ENCODE measurements around the gene KCNAB3. TPM values are rescaled to one million over a fixed set of nuclear protein-coding genes. Genes with fewer than 3 reads are reported as not detected.
"Not testable (repeated sequence)": the region's sequence is repeated elsewhere in the genome, so short reads cannot be mapped to it uniquely, and the experiment has no call there.

The KCNAB3 gene
- total RNA-seq, 2 experiments from 2014 or later = 4.9 to 5.3 TPM

DNA sequence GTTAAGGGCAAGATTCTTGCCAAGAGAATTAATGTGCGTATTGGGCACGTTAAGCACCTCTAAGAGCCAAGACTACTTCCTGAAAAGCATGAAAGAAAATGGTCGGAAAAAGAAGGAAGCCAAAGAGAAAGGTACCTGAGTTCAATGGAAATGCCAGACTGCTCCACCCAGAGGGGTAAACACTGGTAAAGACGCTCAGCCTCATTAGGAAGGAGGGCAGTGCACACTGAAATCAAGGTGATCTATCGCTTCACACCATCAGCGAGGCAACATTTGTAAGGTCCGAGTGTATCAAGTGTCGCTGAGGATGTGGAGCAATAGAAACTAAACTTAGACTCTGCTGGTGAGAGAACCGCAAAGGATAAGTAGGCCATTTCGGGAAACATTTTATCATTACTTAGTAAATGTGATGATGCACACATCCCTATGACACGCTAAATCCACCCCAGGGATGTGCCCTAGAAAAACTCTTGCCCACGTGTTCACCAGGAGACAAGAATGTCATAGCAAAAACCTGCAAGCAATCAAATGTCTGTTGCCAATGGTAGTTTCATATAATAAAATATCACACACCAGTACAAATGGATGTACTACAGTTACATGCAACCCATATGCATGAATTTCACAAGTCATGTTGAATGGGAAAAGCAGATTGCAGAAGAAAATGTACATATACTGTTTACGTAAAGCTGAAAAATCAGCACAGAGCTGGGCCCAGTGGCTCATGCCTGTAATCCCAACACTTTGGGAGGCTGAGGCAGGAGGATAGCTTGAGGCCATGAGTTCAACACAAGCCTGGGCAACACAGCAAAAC, 26.0 kb upstream of the KCNAB3 start:
- DNase-seq = no peak
- CTCF ChIA-PET = interaction anchor here (0.7 kb wide), 1 partner anchor 139 kb away, joined by 3 read pairs; no protein-coding TSS in a partner anchor
- H3K4me1 Mint-ChIP-seq (ENCODE audit: low read depth) = peaks cover 18% of the 10 kb centered on the region
- POLR2A ChIA-PET = no interaction called here
- no peaks in the 10 kb centered on the region for H3K36me3 Mint-ChIP-seq
- no peak overlapping the region for H3K4me3 Mint-ChIP-seq
- intact Hi-C loops (cut with micrococcal nuclease) = loop anchor here (2.0 kb wide), 1 partner anchor 33 kb away; no protein-coding TSS in a partner anchor
- H3K9me3 Mint-ChIP-seq = no peaks in the 10 kb centered on the region
- H3K27ac Mint-ChIP-seq = no peak overlapping the region
- peaks cover 3% of the 10 kb centered on the region for H3K27me3 Mint-ChIP-seq

DNA sequence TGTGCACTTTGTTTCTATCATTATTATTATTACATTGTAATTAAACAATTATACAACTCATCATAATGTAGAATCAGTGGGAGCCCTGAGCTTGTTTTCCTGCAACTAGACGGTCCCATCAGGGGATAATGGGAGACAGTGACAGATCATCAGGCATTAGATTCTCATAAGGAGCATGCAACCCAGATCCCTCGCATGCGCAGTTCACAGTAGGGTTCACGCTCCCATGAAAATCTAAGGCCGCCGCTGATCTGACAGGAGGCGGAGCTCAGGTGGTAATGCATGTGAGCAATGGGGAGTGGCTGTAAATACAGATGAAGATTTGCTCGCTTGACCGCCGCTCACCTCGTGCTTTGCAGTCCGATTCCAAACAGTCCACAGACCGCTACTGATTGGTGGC, 23.6 kb upstream of the KCNAB3 start:
- intact Hi-C loops (cut with micrococcal nuclease); H3K27me3 Mint-ChIP-seq; DNase-seq; H3K4me3 Mint-ChIP-seq; POLR2A ChIA-PET; H3K27ac Mint-ChIP-seq; H3K9me3 Mint-ChIP-seq: not testable (repeated sequence)
- CTCF ChIA-PET = interaction anchor here (1.2 to 1.8 kb wide), 3 partner anchors 10 to 37 kb away, joined by 3 to 6 read pairs (median 6); partner anchors contain the start of gene CNTROB
- H3K4me1 Mint-ChIP-seq (ENCODE audit: low read depth) = peaks cover 25% of the 10 kb centered on the region
- peaks cover 19% of the 10 kb centered on the region for H3K36me3 Mint-ChIP-seq

- POLR2A ChIA-PET = interaction anchor here (1.4 kb wide), 1 partner anchor 35 kb away, joined by 4 read pairs; the partner anchor contains the start of gene RNF227
Measured at GRCh38 chr17:7951143-7951792, 21.6 kb upstream of the KCNAB3 start.

DNA sequence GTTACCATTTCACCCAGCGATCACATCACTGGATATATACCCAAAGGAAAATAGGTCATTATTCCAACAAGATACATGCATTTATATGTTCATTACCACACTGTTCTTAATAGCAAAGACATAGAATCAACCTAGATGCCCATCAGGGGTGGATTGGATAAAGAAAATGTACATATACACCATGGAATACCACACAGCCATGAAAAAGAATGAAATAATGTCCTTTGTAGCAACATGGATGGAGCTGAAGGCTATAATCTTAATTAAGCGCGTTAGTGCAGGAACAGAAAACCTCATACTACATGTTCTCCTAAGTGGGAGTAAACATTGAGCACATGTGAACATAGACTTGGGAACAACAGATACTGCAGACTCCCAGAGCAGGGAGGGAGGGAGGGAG, 20.9 kb upstream of the KCNAB3 start:
- peaks cover 39% of the 10 kb centered on the region for H3K36me3 Mint-ChIP-seq

More at GRCh38 chr17:7951143-7951792, 21.6 kb upstream of the KCNAB3 start:
- peaks cover 25% of the 10 kb centered on the region for H3K4me1 Mint-ChIP-seq (ENCODE audit: low read depth)
- peak overlapping the region; percentile 72 for H3K27ac Mint-ChIP-seq
- no peaks in the 10 kb centered on the region for H3K9me3 Mint-ChIP-seq
- intact Hi-C loops (cut with micrococcal nuclease) = loop anchor here (1.0 kb wide), 1 partner anchor 38 kb away; no protein-coding TSS in a partner anchor
- H3K36me3 Mint-ChIP-seq = peaks cover 32% of the 10 kb centered on the region
- H3K4me3 Mint-ChIP-seq = no peak overlapping the region
- DNase-seq = peak; percentile 69
- CTCF ChIA-PET = interaction anchor here (0.9 kb wide), 1 partner anchor 15 kb away, joined by 4 read pairs; no protein-coding TSS in a partner anchor
- H3K27me3 Mint-ChIP-seq = no peaks in the 10 kb centered on the region

DNA sequence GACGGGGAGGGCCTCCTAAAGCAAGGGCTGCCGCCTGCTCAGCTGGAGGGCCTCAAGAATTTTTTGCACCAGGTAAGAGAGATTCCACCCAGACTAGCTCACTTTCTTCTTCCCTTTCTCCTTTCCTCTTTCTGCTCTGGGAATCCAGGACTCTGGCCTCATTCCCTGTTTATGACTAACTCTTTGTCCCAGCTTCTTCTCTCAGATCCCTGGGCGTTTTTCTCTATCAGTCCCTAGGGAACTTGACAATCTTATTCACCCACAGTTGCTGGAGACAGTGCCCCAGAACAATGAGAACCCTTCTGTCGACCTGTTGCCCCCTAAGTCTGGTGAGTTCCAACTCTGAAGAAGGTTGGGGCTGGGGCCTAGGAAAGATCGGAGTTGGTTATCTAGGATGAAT, 18.0 kb upstream of the KCNAB3 start:
- intact Hi-C loops (cut with micrococcal nuclease) = no loop called here
- Mint-ChIP-seq H3K27ac (no peak overlapping the region), H3K4me3 (no peak overlapping the region), H3K9me3 (no peaks in the 10 kb centered on the region), H3K36me3 (peaks cover 61% of the 10 kb centered on the region), H3K4me1 (ENCODE audit: low read depth) (peaks cover 19% of the 10 kb centered on the region), H3K27me3 (no peaks in the 10 kb centered on the region)
- ChIA-PET POLR2A (no interaction called here), CTCF (interaction anchor here (0.9 to 1.2 kb wide), 3 partner anchors 11 to 125 kb away, joined by 3 to 4 read pairs (median 3); no protein-coding TSS in a partner anchor)
- DNase-seq = no peak

More for the DNA sequence above, 20.9 kb upstream of the KCNAB3 start:
- Mint-ChIP-seq H3K9me3 (no peaks in the 10 kb centered on the region), H3K4me3 (no peak overlapping the region), H3K27me3 (no peaks in the 10 kb centered on the region), H3K27ac (no peak overlapping the region), H3K4me1 (ENCODE audit: low read depth) (peaks cover 25% of the 10 kb centered on the region)
- POLR2A ChIA-PET = interaction anchor here (1.4 kb wide), 1 partner anchor 35 kb away, joined by 4 read pairs; the partner anchor contains the start of gene RNF227
- CTCF ChIA-PET = no interaction called here
- no peak for DNase-seq
- intact Hi-C loops (cut with micrococcal nuclease) = no loop called here

DNA sequence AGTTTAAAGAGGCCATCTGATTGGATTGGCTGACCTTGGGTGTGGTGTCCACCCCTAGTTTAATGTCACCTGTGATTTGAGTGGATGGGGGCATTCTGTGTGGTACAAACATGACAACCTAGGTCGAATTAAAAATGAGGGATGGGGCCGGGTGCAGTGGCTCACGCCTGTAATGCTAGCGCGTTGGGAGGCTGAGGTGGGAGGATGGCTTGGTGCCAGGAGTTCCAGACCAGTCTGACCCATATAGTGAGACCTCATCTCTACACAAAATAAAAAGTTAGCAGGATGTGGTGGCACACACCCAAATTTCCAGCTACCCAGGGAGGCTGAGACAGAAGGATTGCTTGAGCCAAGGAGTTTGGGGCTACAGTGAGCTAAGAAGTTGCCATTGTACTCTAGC, 16.8 kb upstream of the KCNAB3 start:
- ChIA-PET POLR2A (interaction anchor here (1.4 kb wide), 1 partner anchor 30 kb away, joined by 3 read pairs; the partner anchor contains the start of gene RNF227), CTCF (interaction anchor here (1.4 kb wide), 1 partner anchor 43 kb away, joined by 3 read pairs; no protein-coding TSS in a partner anchor)
- Mint-ChIP-seq H3K9me3 (no peaks in the 10 kb centered on the region), H3K4me1 (ENCODE audit: low read depth) (peaks cover 11% of the 10 kb centered on the region), H3K4me3 (no peak overlapping the region), H3K36me3 (peaks cover 64% of the 10 kb centered on the region), H3K27ac (no peak overlapping the region), H3K27me3 (no peaks in the 10 kb centered on the region)
- DNase-seq = no peak
- intact Hi-C loops (cut with micrococcal nuclease) = no loop called here

GRCh38 chr17:7945651-7946050, 16.0 kb upstream of the KCNAB3 start:
- peaks cover 7% of the 10 kb centered on the region for H3K4me1 Mint-ChIP-seq (ENCODE audit: low read depth)
- ChIA-PET CTCF (interaction anchor here (1.3 to 1.4 kb wide), 2 partner anchors 44 to 355 kb away, joined by 3 read pairs; no protein-coding TSS in a partner anchor), POLR2A (interaction anchor here (1.4 kb wide), 1 partner anchor 30 kb away, joined by 3 read pairs; the partner anchor contains the start of gene RNF227)
- no peak overlapping the region for H3K4me3 Mint-ChIP-seq
- peaks cover 69% of the 10 kb centered on the region for H3K36me3 Mint-ChIP-seq
- H3K27ac Mint-ChIP-seq = no peak overlapping the region
- H3K27me3 Mint-ChIP-seq = no peaks in the 10 kb centered on the region
- H3K9me3 Mint-ChIP-seq = no peaks in the 10 kb centered on the region
- intact Hi-C loops (cut with micrococcal nuclease) = no loop called here
- no peak for DNase-seq

GRCh38 chr17:7944326-7944725, 14.7 kb upstream of the KCNAB3 start:
- CTCF ChIA-PET = interaction anchor here (0.7 to 1.9 kb wide), 5 partner anchors 10 to 421 kb away, joined by 3 to 8 read pairs (median 4); no protein-coding TSS in a partner anchor
- Mint-ChIP-seq H3K4me1 (ENCODE audit: low read depth) (no peaks in the 10 kb centered on the region), H3K27me3 (no peaks in the 10 kb centered on the region), H3K36me3 (peaks cover 70% of the 10 kb centered on the region), H3K9me3 (no peaks in the 10 kb centered on the region), H3K4me3 (no peak overlapping the region), H3K27ac (no peak overlapping the region)
- POLR2A ChIA-PET = interaction anchor here (1.1 kb wide), 1 partner anchor 12 kb away, joined by 6 read pairs; the partner anchor contains the start of genes CNTROB and TRAPPC1
- intact Hi-C loops (cut with micrococcal nuclease) = no loop called here
- DNase-seq = no peak

DNA sequence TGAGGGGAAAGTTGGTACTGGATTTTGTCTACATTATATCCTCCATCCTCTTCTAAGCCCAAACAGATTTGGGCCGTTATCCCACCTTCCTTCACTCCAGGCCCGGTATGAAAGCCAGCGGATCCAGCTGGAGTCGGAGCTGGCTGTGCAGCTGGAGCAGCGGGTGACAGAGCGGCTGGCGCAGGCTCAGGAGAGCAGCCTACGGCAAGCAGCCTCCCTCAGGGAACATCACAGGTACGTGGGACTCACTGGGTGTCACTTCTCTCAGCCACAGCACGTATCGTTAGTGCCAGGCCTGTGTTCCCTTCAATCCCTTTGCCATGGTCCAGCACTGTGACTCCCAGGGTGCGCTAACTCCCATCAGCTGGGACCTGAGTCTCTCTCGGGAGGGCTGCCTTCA, 13.6 kb upstream of the KCNAB3 start:
- Mint-ChIP-seq H3K27me3 (no peaks in the 10 kb centered on the region), H3K9me3 (no peaks in the 10 kb centered on the region), H3K36me3 (peaks cover 62% of the 10 kb centered on the region), H3K27ac (no peak overlapping the region), H3K4me3 (no peak overlapping the region), H3K4me1 (ENCODE audit: low read depth) (no peaks in the 10 kb centered on the region)
- intact Hi-C loops (cut with micrococcal nuclease) = no loop called here
- no peak for DNase-seq
- CTCF ChIA-PET = interaction anchor here (0.8 to 1.9 kb wide), 2 partner anchors 47 to 118 kb away, joined by 3 to 8 read pairs; no protein-coding TSS in a partner anchor
- POLR2A ChIA-PET = no interaction called here

- no peak overlapping the region for H3K4me3 Mint-ChIP-seq
- H3K36me3 Mint-ChIP-seq = peaks cover 59% of the 10 kb centered on the region
- ChIA-PET POLR2A (no interaction called here), CTCF (interaction anchor here (0.6 to 1.7 kb wide), 4 partner anchors 49 to 133 kb away, joined by 3 to 6 read pairs (median 4); no protein-coding TSS in a partner anchor)
- H3K27me3 Mint-ChIP-seq = no peaks in the 10 kb centered on the region
- H3K4me1 Mint-ChIP-seq (ENCODE audit: low read depth) = peaks cover under 1% of the 10 kb centered on the region
- H3K27ac Mint-ChIP-seq = no peak overlapping the region
- DNase-seq = no peak
- H3K9me3 Mint-ChIP-seq = no peaks in the 10 kb centered on the region
- intact Hi-C loops (cut with micrococcal nuclease) = no loop called here
Measured at GRCh38 chr17:7940743-7941142, 11.1 kb upstream of the KCNAB3 start.

- ChIA-PET POLR2A (no interaction called here), CTCF (interaction anchor here (1.3 to 2.6 kb wide), 4 partner anchors 49 to 134 kb away, joined by 4 to 6 read pairs (median 6); no protein-coding TSS in a partner anchor)
- Mint-ChIP-seq H3K4me1 (ENCODE audit: low read depth) (peaks cover 3% of the 10 kb centered on the region), H3K4me3 (no peak overlapping the region), H3K27ac (no peak overlapping the region), H3K36me3 (peaks cover 57% of the 10 kb centered on the region), H3K9me3 (no peaks in the 10 kb centered on the region), H3K27me3 (no peaks in the 10 kb centered on the region)
- no peak for DNase-seq
- intact Hi-C loops (cut with micrococcal nuclease) = no loop called here
Measured at GRCh38 chr17:7940034-7940433, 10.4 kb upstream of the KCNAB3 start.
